ENCODE results near the gene CYP19A1.

The CYP19A1 gene

DNA sequence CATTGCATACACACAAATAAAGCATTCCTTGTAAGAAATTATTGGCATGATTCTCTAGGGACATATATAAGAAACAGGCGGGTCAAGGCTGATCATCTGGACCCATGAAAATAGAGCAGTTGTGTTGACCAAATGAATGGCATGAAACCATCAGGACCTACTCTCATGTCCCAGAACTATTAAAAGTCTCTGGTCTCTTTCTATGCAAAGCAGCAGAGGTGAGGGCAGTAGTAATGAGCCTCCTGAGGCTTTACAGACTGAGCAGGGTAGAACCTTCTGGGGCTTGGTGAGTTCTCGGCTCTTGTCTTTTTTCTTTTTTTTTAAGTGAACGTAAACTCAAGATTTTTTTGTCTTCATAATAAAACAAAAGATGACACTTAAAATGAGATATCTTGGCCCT is 12.3 kb upstream of the CYP19A1 start:
- TF ChIP-seq, protein P1, sequence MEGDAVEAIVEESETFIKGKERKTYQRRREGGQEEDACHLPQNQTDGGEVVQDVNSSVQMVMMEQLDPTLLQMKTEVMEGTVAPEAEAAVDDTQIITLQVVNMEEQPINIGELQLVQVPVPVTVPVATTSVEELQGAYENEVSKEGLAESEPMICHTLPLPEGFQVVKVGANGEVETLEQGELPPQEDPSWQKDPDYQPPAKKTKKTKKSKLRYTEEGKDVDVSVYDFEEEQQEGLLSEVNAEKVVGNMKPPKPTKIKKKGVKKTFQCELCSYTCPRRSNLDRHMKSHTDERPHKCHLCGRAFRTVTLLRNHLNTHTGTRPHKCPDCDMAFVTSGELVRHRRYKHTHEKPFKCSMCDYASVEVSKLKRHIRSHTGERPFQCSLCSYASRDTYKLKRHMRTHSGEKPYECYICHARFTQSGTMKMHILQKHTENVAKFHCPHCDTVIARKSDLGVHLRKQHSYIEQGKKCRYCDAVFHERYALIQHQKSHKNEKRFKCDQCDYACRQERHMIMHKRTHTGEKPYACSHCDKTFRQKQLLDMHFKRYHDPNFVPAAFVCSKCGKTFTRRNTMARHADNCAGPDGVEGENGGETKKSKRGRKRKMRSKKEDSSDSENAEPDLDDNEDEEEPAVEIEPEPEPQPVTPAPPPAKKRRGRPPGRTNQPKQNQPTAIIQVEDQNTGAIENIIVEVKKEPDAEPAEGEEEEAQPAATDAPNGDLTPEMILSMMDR (IDR thresholded peaks at IDR 0.05; ENCODE audit: borderline replicate concordance, insufficient read depth, low read depth, low read length), result no peak
- no peak overlapping the region for H3K4me3 ChIP-seq (ENCODE audit: low read depth, low read length)

DNA sequence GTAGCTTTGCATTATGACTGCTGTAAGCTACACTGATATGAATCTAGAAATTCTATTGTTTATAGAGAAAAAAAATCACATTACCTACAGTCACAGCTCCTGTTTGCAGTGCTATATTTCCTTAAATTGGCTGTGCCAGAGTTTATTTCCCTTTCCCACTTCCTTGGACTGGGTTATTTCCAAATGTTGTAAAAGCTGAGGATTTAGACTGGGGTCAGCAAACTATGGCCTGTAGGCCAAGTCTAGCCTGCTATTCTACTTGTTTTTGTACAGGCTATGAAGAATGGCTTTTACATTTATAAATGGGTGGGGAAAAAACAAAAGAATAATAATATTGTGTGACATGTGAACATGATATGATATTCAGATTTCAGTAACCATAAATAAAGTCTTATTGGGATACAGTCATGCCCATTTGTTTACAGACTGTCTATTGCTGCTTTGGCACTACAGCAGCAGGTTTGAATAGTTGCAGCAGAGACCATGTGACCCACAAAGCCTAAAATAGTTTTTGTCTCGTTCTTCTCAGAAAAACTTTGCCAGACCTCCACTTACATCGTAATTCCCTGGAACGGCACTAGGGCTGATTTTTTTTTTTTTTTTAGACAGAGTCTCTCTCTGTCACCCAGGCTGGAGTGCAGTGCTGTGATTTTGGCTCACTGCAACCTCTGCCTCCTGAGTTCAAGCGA is 10.9 kb upstream of the CYP19A1 start:
- TF ChIP-seq, protein P1 (IDR thresholded peaks at IDR 0.05; ENCODE audit: borderline replicate concordance, insufficient read depth, low read depth, low read length), result no peak

DNA sequence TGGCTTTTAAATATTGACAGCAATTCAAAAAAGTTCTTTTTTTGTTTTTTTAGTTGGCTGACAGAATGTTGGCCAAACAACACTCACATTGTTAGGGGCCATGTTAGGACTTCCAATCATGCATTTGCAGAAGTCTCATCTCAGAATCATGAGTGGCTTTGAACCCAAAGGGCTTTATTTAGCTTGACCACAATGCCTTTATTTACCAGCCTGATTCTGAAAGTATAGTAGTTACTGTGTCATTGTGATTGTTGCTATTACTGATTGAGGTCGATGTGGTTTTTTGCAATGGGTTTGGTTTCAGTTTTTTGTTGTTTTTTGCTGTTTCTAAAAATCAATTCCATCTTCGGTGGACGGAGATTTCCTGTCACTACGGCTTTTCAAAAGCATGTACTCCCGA is 10.3 kb upstream of the CYP19A1 start:
- TF ChIP-seq, protein P1 (IDR thresholded peaks at IDR 0.05; ENCODE audit: borderline replicate concordance, insufficient read depth, low read depth, low read length), result no peak
- H3K4me3 ChIP-seq (ENCODE audit: low read depth, low read length), result no peak overlapping the region

More for the DNA sequence above, 10.9 kb upstream of the CYP19A1 start:
- no peak overlapping the region for H3K4me3 ChIP-seq (ENCODE audit: low read depth, low read length)

DNA sequence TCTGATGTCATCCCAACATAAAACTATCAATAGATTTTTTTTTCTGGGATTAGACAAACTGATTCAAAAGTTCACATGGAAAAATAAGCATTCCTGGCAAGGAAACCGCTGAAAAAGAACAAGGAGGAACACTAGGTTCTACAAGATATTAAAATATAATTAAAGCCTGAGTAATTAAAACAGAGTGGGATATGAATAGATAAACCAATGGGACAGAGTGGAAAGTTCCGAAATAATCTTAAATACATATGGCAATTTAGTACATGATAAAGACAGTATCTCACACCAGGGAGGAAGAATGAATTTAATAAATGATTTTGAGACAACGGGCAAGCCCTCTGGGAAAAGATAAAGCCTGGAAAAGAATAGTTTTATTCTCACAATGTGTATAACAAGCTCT is 7.7 kb upstream of the CYP19A1 start:
- TF ChIP-seq, protein P1 (IDR thresholded peaks at IDR 0.05; ENCODE audit: borderline replicate concordance, insufficient read depth, low read depth, low read length), result no peak
- no peak overlapping the region for H3K4me3 ChIP-seq (ENCODE audit: low read depth, low read length)

DNA sequence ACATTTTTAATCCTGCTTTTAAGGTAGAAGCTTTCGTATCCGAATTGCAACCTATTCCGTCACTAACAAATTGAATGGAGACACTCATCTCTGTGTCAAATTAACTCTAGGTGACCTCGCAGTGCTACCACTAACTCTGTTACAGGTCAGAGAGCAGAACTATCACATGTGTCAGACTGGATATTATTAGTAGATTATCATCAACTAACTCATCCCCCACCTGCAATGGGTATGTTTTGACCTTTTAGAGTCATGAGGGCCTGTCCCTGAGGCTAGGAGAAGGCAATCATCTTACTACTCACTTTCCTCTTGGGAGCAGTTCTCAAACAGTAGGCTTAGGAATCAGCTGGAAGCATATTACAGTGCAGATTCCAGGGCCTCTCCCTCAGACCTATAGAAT is 5.1 kb upstream of the CYP19A1 start:
- no peak overlapping the region for H3K4me3 ChIP-seq (ENCODE audit: low read depth, low read length)
- TF ChIP-seq, protein P1 (IDR thresholded peaks at IDR 0.05; ENCODE audit: borderline replicate concordance, insufficient read depth, low read depth, low read length), result no peak

DNA sequence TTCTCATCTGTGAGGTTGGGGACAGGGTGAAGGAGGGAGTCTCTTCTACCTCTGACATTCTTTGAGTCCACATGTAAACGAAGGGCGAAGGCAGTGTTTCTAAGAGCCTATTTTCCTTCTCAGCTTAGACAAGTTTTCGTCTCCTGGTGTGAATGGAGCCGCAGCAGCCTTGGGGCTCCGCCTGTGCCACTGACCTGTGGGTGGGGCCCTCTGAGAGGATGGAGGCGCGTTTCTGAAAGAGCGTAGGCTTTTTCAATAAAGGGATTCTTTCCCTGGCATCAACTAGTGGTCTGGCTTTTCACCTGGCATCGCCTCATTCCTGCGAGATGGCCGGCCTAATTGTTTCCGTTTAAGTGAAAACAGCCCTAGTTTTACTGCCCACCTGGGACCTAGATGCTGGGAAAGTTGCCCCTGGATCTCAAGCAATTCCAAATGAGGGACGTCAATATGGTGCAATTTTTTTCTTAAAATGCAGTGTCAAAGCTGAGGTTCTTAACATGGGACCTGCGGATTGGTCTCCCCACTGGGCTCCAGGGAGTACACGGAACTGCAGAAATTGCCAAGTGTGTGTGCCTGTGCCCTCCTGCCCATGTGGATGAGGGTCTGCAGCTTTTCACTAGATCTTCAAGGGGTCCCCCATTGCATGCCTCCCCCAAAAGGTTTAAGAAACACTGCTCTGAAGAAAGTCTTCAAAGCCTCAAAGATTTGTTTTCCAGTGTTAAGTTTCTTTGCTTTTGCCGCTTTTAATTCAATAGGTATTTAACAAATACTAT is 4.0 kb upstream of the CYP19A1 start:
- H3K4me3 ChIP-seq (ENCODE audit: low read depth, low read length), result no peak overlapping the region
- TF ChIP-seq, protein P1 (IDR thresholded peaks at IDR 0.05; ENCODE audit: borderline replicate concordance, insufficient read depth, low read depth, low read length), result no peak
